GM12878 (cell line): ENCODE measurements around the gene NRP2. TPM values are rescaled to one million over a fixed set of nuclear protein-coding genes. Genes with fewer than 3 reads are reported as not detected.

Source experiments
- ASH2L ChIP-seq: fragments of 300-600, 200-600 bp; sonication (generic); IDR thresholded peaks from 2 replicates; pipeline ENCODE4 v1.6.1; 2017; ENCODE audit warnings: low read depth, mild to moderate bottlenecking, borderline replicate concordance
- CUX1 ChIP-seq: IDR thresholded peaks from 2 replicates; pipeline ENCODE4 v1.6.1; 2012; ENCODE audit warnings: improper control_type of control experiment, low read depth, low read length; ENCODE audit not compliant: insufficient replicate concordance
- EP300 ChIP-seq, 2 experiments: fragments of 150-350 bp in 1 of 2; IDR thresholded peaks; 2 replicates each; pipeline ENCODE4 v1.6.1; 2011 to 2012; ENCODE audit warnings: low read depth in 2 of 2, low read length in 2 of 2, borderline replicate concordance in 1 of 2, improper control_type of control experiment in 1 of 2, inconsistent platforms in 1 of 2; ENCODE audit not compliant: control insufficient read depth in 1 of 2
- EZH2 ChIP-seq: IDR thresholded peaks from 2 replicates; pipeline ENCODE4 v1.6.1; 2012; ENCODE audit warnings: low read depth, mild to moderate bottlenecking, control low read depth, inconsistent platforms, low read length, borderline replicate concordance; ENCODE audit not compliant: control insufficient read depth
- HDAC6 ChIP-seq: fragments of 200-600 bp; sonication (generic); IDR thresholded peaks from one replicate; pipeline ENCODE4 v1.8.0; 2017; ENCODE audit warnings: antibody characterized with exemption; ENCODE audit not compliant: unreplicated experiment
- IKZF2 ChIP-seq, 2 experiments: fragments of 450-650 bp; IDR thresholded peaks; 2 replicates each; pipeline ENCODE4 v1.6.1; 2017; ENCODE audit warnings: mild to moderate bottlenecking in 2 of 2, moderate library complexity in 2 of 2
- NR2C2 ChIP-seq: IDR thresholded peaks from 2 replicates; pipeline ENCODE4 v1.6.1; 2011; ENCODE audit warnings: borderline replicate concordance, low read depth; ENCODE audit not compliant: control insufficient read depth, insufficient read length
- RELB ChIP-seq: fragments of 450-650 bp; IDR thresholded peaks from 2 replicates; pipeline ENCODE4 v1.6.1; 2017; ENCODE audit warnings: low read depth, mild to moderate bottlenecking, moderate library complexity
- RUNX3 ChIP-seq: IDR thresholded peaks from 2 replicates; pipeline ENCODE4 v1.6.1; 2012; ENCODE audit warnings: low read length, inconsistent platforms
- SMAD5 ChIP-seq: IDR thresholded peaks from 2 replicates; pipeline ENCODE4 v1.6.1; 2016; ENCODE audit warnings: antibody characterized with exemption, low read depth
- polyA plus RNA-seq, 11 experiments: library from polyadenylated mRNA; depleted of rRNA in 4 of 11; unstranded in 6 of 11; stranded (reverse) in 5 of 11; fragments of >200 nt; fragmentation: Nextera tagmentation in 4 of 11; fragmentation: Illumina TruSeq in 1 of 11; extraction: Ambion mirVana in 4 of 11; extraction: Trizol in 1 of 11; gene quantifications; 1 replicate in 1 of 11; 2 replicates in 10 of 11; pipeline versions ENCODE4 v1.2.1 to v1.2.3, GENCODE V29; 2011 to 2016; ENCODE audit warnings: inconsistent platforms in 2 of 11, missing spikeins in 2 of 11, low read depth in 1 of 11
- total RNA-seq, 4 experiments: library from RNA; depleted of rRNA in 3 of 4; stranded (reverse); fragments of >200 nt in 3 of 4; fragmentation: Illumina TruSeq in 1 of 4; extraction: Trizol in 1 of 4; gene quantifications; 2 replicates each; pipeline versions ENCODE4 v1.2.1 to v1.2.3, GENCODE V29; 2013 to 2021
- TF ChIP-seq, protein P1 (sequence below): fragments of 450-650 bp; IDR thresholded peaks from 2 replicates; pipeline ENCODE4 v1.6.1; 2017; ENCODE audit warnings: borderline replicate concordance

NRP2 gene
- total and polyA plus RNA-seq, 10 of the 15 experiments (the other 5 are each of a cell fraction or from before 2014, with no cell fraction given), result 0.06 to 1.2 (median 0.46) TPM

GRCh38 chr2:205797866-205798265 is 115.6 kb downstream of the NRP2 start (continued):
- TF ChIP-seq RELB (no peak), ASH2L (no peak), SMAD5 (no peak), IKZF2 (IDR thresholded peaks at IDR 0.05) (no peak), EZH2 (no peak), NR2C2 (no peak), EP300 (IDR thresholded peaks at IDR 0.05; ENCODE audit: borderline replicate concordance in 1 of 2, control insufficient read depth in 1 of 2, low read depth in 2 of 2, low read length in 2 of 2) (no peak), HDAC6 (no peak), RUNX3 (no peak), CUX1 (no peak)
- TF ChIP-seq, protein P1, sequence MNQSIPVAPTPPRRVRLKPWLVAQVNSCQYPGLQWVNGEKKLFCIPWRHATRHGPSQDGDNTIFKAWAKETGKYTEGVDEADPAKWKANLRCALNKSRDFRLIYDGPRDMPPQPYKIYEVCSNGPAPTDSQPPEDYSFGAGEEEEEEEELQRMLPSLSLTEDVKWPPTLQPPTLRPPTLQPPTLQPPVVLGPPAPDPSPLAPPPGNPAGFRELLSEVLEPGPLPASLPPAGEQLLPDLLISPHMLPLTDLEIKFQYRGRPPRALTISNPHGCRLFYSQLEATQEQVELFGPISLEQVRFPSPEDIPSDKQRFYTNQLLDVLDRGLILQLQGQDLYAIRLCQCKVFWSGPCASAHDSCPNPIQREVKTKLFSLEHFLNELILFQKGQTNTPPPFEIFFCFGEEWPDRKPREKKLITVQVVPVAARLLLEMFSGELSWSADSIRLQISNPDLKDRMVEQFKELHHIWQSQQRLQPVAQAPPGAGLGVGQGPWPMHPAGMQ, result no peak
